HG03095 (cell line): ENCODE measurements around the gene SMIM14.
"Not testable (repeated sequence)": the region's sequence is repeated elsewhere in the genome, so short reads cannot be mapped to it uniquely, and the experiment has no call there.

Experiments used
- ATAC-seq: cut with Tn5 transposase; IDR thresholded peaks from one replicate; pipeline ENCODE4 v1.9.1; 2021; ENCODE audit warnings: moderate library complexity; ENCODE audit not compliant: unreplicated experiment

SMIM14 gene

DNA sequence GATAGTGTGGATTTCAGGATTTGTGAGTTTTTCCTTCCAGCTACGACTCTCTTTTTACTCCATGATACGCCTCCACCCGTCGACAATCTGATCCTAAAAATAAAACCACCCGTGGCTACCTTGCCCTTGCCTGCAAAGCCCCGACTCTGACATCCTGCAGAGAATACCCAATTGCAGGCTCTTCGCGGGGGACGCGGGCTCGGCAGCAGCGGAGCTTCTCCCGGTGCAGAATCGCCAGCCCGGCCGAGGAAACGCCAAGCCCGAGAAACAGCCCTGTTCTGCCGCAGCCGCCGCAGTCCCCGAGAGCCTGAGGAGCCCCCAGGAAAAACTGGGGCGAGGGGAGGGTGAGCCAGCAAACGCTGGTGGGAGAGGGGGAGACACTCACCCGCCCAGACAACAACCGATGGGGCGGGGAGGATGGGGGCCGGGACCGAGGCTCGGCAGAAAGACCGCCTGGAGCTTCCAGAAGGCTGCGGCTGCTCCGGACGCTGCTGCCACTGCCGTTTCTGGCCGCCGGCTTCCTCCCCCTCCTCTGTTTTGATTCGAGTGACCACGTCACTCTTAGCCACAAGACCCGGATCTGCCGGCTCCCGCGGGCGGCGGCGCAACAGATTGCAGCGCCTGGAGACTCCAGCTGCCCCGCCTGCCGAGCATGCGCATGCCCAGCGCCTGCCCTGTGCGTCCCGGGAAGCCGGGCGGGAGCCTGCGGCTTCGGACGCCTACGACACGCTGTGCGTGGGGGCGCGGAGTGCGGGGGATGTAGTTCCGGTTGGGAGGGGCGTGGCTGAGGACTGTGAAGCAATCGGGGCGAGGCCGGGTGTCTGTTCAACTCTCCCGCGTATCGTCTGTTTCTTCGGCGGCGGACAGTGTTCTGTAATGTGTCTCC, at the start of gene SMIM14:
TSS of gene SMIM14 (minus strand) at position 512 of the 886 bp plus-strand sequence. CDS start 33,720 bp downstream, outside the sequence.
- ATAC-seq = peak; percentile 67

GRCh38 chr4:39687014-39687413, 48.3 kb upstream of the SMIM14 start:
- ATAC-seq = no peak

DNA sequence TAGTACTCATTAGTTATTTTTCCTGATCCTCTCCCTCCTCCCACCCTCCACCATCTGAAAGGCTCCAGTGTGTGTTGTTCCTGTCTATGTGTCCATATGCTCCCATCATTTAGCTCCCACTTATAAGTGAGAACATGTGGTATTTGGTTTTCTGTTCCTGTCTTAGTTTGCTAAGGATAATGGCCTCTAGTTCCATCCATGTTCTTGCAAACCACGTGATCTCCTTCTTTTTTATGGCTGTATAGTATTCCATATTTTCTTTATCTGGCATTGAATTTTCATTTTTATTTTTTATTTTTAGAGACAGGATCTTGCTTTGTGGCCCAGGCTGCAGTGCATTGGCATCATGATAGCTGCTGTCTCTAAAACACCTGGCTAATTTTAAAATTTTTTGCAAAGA, 47.3 kb upstream of the SMIM14 start:
- no peak for ATAC-seq

- ATAC-seq = peak; percentile 85
Measured at GRCh38 chr4:39682138-39682537, 43.5 kb upstream of the SMIM14 start.

- ATAC-seq = not testable (repeated sequence)
Measured at GRCh38 chr4:39681003-39681402, 42.3 kb upstream of the SMIM14 start.

DNA sequence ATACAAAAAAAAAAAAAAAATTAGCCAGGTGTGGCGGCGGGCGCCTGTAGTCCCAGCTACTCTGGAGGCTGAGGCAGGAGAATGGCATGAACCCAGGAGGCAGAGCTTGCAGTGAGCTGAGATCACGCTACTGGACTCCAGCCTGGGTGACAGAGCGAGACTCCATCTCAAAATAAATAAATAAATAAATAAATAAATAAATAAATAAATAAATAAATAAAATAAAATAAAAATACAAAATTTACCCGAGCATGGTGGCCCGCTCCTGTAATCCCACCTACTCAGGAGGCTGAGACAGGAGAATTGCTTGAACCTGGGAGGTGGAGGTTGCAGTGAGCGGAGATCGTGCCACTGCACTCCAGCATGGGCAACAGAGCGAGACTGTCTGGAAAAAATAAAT, 37.0 kb upstream of the SMIM14 start:
- ATAC-seq = not testable (repeated sequence)

DNA sequence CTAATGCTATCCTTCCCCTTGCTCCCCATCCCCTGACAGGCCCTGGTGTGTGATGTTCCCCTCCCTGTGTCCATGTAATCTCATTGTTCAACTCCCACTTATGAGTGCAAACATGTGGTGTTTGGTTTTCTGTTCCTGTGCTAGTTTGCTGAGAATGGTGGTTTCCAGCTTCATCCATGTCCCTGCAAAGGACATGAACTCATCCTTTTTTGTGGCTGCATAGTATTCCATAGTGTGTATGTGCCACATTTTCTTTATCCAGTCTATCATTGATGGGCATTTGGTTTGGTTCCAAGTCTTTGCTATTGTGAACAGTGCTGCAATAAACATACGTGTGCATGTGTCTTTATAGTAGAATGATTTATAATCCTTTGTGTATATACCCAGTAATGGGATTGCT, 31.6 kb upstream of the SMIM14 start:
- ATAC-seq = not testable (repeated sequence)

DNA sequence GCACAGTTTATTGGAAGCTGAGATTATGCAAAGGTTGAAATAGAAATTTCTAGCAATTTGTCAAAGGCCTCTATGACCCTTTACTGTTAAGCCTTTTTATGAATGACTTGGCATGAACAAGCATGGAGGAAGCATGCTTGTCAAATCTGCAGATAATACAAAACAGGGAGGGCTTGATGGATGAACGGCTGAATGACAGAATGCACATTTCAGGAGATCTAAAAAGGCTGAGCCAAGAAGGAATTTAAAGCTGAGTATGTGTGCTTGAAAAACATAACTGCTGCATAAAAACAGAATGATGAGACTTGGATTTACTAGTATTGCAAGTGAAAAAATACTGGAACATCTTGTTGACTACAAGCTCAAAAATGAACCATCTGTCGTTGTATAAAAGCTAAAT, 30.2 kb upstream of the SMIM14 start:
- ATAC-seq = no peak

- ATAC-seq = no peak
Measured at GRCh38 chr4:39667706-39668105, 29.0 kb upstream of the SMIM14 start.

- ATAC-seq = no peak
Measured at GRCh38 chr4:39664828-39665731, 26.4 kb upstream of the SMIM14 start.

GRCh38 chr4:39662683-39663082, 24.0 kb upstream of the SMIM14 start:
- ATAC-seq = no peak

DNA sequence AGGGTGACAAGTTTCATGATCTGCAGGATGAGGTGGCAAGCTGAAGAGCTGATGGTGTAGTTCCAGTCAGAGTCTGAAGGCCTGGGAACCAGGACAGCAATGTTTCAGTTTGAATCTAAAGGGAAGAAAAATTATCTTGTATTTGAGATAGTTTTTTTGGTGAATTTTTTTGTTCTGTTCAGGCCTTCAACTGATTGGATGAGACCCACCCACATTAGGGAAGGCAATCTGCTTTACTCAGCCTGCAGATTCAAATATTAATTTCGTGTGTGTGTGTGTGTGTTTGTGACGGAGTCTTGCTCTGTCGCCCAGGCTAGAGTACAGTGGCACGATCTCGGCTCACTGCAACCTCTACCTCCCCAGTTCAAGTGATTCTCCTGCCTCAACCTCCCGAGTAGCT, 22.1 kb upstream of the SMIM14 start:
- ATAC-seq = no peak

- no peak for ATAC-seq
Measured at GRCh38 chr4:39660045-39660444, 21.4 kb upstream of the SMIM14 start.

DNA sequence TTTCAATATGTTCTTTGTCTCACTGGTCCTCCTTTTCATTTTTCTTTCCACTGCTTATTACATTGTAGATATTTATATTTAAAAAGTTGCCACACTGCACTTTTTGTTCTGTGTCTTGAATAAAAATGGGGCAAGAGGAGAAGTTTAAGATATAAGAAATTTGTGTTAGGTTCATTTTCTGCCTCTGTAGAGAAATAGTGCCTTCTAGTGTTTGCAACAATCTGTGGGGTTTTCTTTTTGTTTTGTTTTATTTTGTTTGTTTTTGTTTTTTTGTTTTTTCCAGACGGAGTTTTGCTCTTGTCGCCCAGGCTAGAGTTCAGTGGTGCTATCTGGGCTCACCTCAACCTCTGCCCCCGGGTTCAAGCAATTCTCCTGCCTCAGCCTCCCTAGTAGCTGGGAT, 20.1 kb upstream of the SMIM14 start:
- ATAC-seq = no peak

GRCh38 chr4:39657465-39657864, 18.8 kb upstream of the SMIM14 start:
- ATAC-seq = peak; percentile 78

DNA sequence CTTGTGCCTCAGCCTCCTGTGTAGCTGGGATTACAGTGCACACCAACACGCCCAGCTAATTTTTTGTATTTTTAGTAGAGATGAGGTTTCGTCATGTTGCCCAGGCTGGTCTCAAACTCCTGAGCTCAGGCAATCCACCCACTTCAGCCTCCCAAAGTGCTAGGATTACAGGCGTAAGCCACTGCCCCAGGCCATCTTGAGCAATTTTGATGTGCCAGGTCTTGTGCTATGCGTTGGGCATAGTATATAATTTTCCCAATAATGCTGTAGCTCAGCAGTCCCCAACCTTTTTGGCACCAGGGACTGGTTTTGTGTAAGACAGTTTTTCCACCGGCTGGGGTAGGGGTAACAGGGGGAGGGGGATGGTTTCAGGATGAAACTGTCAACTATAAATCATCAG, 18.0 kb upstream of the SMIM14 start:
- ATAC-seq = not testable (repeated sequence)

- no peak for ATAC-seq
Measured at GRCh38 chr4:39655876-39656275, 17.2 kb upstream of the SMIM14 start.

GRCh38 chr4:39655211-39655610, 16.5 kb upstream of the SMIM14 start:
- no peak for ATAC-seq

DNA sequence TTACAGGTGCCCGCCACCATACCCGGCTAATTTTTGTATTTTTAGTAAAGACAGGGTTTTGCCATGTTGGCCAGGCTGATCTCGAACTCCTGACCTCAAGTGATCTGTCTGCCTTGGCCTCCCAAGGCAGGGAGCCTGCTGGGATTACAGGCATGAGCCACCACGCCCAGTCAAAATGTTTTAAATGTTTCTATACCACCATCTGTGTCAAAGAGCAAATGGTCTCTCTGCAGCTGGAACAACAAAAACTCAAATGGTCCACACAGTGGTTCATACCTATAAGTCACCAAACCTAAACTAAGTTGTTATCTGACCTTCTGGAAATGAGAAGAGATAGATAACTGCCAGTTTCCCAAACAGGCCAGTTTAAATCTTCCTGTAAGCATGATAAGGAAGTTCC, 12.9 kb upstream of the SMIM14 start:
- ATAC-seq = not testable (repeated sequence)

- no peak for ATAC-seq
Measured at GRCh38 chr4:39649639-39650265, 11.1 kb upstream of the SMIM14 start.

DNA sequence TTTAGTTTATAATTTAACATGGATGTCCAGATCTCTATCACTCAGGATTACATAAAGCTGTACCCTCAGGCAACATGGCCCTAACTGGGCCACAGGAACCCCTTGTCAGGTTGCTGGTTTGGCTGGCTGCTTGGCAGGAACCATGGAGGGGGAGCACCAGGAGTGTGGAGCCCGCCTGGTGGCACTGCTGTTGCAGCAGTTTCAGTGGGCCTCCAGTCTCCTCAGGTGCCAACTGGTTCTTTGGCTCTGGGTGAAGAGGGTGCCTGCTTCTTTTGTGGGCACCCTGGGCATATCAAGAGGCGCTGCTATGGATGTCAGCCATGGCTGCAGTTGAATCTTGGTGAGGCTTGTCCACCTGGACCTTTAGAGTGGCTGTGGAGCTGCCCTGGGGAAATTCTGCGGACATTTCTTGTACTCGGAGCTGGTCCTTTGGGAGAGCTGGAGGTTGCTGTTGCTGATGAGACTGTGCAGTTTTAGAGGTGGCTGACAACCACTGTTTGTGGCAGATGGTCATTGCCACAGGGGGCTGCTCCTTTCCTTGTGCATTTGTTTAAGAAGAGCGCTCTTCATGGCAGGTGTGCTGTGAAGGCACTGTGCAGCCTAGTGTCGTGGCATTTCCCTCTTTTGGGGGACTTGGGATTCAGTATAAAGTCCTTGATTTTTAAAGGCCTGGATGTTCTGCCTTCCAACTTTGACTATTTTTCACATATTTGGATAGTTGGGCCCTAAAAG, 10.3 kb upstream of the SMIM14 start:
- ATAC-seq = no peak
